CD14-positive monocyte (primary cell): Measurements from ENCODE around the gene CRHR2. TPM values are rescaled to one million over a fixed set of nuclear protein-coding genes. Genes with fewer than 3 reads are reported as not detected.

Experiments used
- DNase-seq, 3 donors: peaks; one replicate each; pipeline ENCODE4 v3.0.0-alpha.2; 2011 to 2022
- H2AFZ ChIP-seq: 2 replicates; pipeline ENCODE4 v1.6.0; 2012; ENCODE audit warnings: mild to moderate bottlenecking, low read depth, low read length, inconsistent platforms; ENCODE audit not compliant: insufficient read depth, poor library complexity, severe bottlenecking
- H3K27ac ChIP-seq, 2 donors: 1 replicate in 1 of 2; 2 replicates in 1 of 2; pipeline ENCODE4 v1.5.1; 2012 to 2013; ENCODE audit warnings: low read length in 2 of 2, control low read depth in 1 of 2, inconsistent platforms in 1 of 2, low read depth in 1 of 2, mild to moderate bottlenecking in 1 of 2
- H3K27me3 ChIP-seq, 2 donors: one replicate each; pipeline versions ENCODE4 v1.6.0 to v1.6.1; 2011 to 2013; ENCODE audit warnings: low read length in 2 of 2; ENCODE audit not compliant: control insufficient read depth in 2 of 2, insufficient read depth in 2 of 2
- H3K36me3 ChIP-seq, 2 donors: replicated peaks in 1 of 2; 1 replicate in 1 of 2; 2 replicates in 1 of 2; pipeline versions ENCODE4 v1.5.1 to v1.6.1; 2012 to 2013; ENCODE audit warnings: low read length in 2 of 2, control low read depth in 1 of 2, inconsistent platforms in 1 of 2, mild to moderate bottlenecking in 1 of 2; ENCODE audit not compliant: insufficient read depth in 2 of 2, control insufficient read depth in 1 of 2
- H3K4me1 ChIP-seq, 2 donors: 1 replicate in 1 of 2; 2 replicates in 1 of 2; pipeline versions ENCODE4 v1.5.1 to v1.6.1; 2012 to 2013; ENCODE audit warnings: low read length in 2 of 2, control low read depth in 1 of 2, inconsistent platforms in 1 of 2, mild to moderate bottlenecking in 1 of 2, moderate library complexity in 1 of 2; ENCODE audit not compliant: insufficient read depth in 2 of 2, control insufficient read depth in 1 of 2
- H3K4me2 ChIP-seq: replicated peaks from 2 replicates; pipeline ENCODE3; 2012; ENCODE audit warnings: low read length, moderate library complexity, mild to moderate bottlenecking; ENCODE audit not compliant: poor library complexity, severe bottlenecking; ENCODE audit errors: extremely low read depth
- H3K4me3 ChIP-seq, 3 experiments: fragments of 200-600 bp in 1 of 3; sonication (generic) in 1 of 3; replicated peaks in 1 of 3; 1 replicate in 2 of 3; 2 replicates in 1 of 3; pipeline ENCODE4 v1.5.1; 2011 to 2013; ENCODE audit warnings: low read length in 3 of 3, mild to moderate bottlenecking in 3 of 3, control low read depth in 2 of 3, low read depth in 2 of 3, inconsistent platforms in 1 of 3, moderate library complexity in 1 of 3
- H3K79me2 ChIP-seq: 2 replicates; pipeline ENCODE4 v1.6.0; 2012; ENCODE audit warnings: mild to moderate bottlenecking, control low read depth, inconsistent platforms, low read length, moderate library complexity; ENCODE audit not compliant: insufficient read depth
- H3K9ac ChIP-seq: 2 replicates; pipeline ENCODE4 v1.6.0; 2017; ENCODE audit warnings: low read length, mild to moderate bottlenecking; ENCODE audit not compliant: insufficient read depth, poor library complexity, severe bottlenecking
- H3K9me3 ChIP-seq, 2 donors: replicated peaks in 1 of 2; 1 replicate in 1 of 2; 2 replicates in 1 of 2; pipeline versions ENCODE4 v1.5.1 to v1.6.1; 2012 to 2013; ENCODE audit warnings: low read length in 2 of 2, control low read depth in 1 of 2; ENCODE audit not compliant: control insufficient read depth in 1 of 2, insufficient read depth in 1 of 2
- H4K20me1 ChIP-seq: 2 replicates; pipeline ENCODE4 v1.6.0; 2012; ENCODE audit warnings: mild to moderate bottlenecking, low read length, control low read depth, moderate library complexity; ENCODE audit not compliant: insufficient read depth
- H3K27ac Mint-ChIP-seq, 7 donors: one replicate each; pipeline ENCODE4 v1.8.0; 2020; ENCODE audit warnings: mild to moderate bottlenecking in 7 of 7, mixed read lengths in 7 of 7, moderate library complexity in 6 of 7, inconsistent platforms in 2 of 7
- H3K27me3 Mint-ChIP-seq, 3 donors: one replicate each; pipeline ENCODE4 v1.8.0; 2021 to 2022; ENCODE audit warnings: low read depth in 3 of 3, mild to moderate bottlenecking in 3 of 3, mixed read lengths in 3 of 3, moderate library complexity in 3 of 3, inconsistent platforms in 1 of 3
- H3K36me3 Mint-ChIP-seq, 2 donors: one replicate each; pipeline ENCODE4 v1.8.0; 2020; ENCODE audit warnings: mixed read lengths in 2 of 2, inconsistent platforms in 1 of 2, mild to moderate bottlenecking in 1 of 2
- H3K4me1 Mint-ChIP-seq: one replicate; pipeline ENCODE4 v1.8.0; 2020; ENCODE audit warnings: mild to moderate bottlenecking, mixed read lengths
- H3K4me3 Mint-ChIP-seq, 2 donors: one replicate each; pipeline ENCODE4 v1.8.0; 2020; ENCODE audit warnings: mild to moderate bottlenecking in 2 of 2, mixed read lengths in 2 of 2, moderate library complexity in 1 of 2
- H3K9me3 Mint-ChIP-seq, 7 donors: one replicate each; pipeline ENCODE4 v1.8.0; 2020 to 2022; ENCODE audit warnings: mixed read lengths in 7 of 7, mild to moderate bottlenecking in 6 of 7, moderate library complexity in 6 of 7, inconsistent platforms in 2 of 7
- CTCF ChIP-seq: fragments of 200-600 bp; IDR thresholded peaks from one replicate; pipeline ENCODE4 v1.8.0; 2022; ENCODE audit warnings: antibody characterized with exemption, mild to moderate bottlenecking
- WGBS: methylation state at CpG from one replicate; pipeline ENCODE4 v1.1.5; 2013; ENCODE audit warnings: missing lambda C conversion rate; ENCODE audit not compliant: insufficient coverage; 5-methylcytosine and 5-hydroxymethylcytosine counted together
- intact Hi-C, 2 donors: fragments of 100-400 bp; cut with micrococcal nuclease; formaldehyde crosslinking; loops; one replicate each; pipeline versions ENCODE4 v1.15.0 to v1.15.1; 2023
- polyA plus RNA-seq, 3 donors: library from polyadenylated mRNA; depleted of rRNA in 1 of 3; unstranded in 2 of 3; stranded (reverse) in 1 of 3; fragments of 300-500 nt in 2 of 3; fragments of >200 nt in 1 of 3; fragmentation: Illumina TruSeq in 2 of 3; gene quantifications; 1 replicate in 2 of 3; 2 replicates in 1 of 3; pipeline ENCODE4 v1.2.3, GENCODE V29; 2012 to 2021

CRHR2 gene
- polyA plus RNA-seq, 3 donors: not detected

- intact Hi-C loops: no loop called here
- Histone ChIP-seq H3K27ac (no peak overlapping the region), H3K9ac (no peak overlapping the region), H3K4me3 (no peak overlapping the region), H3K27me3 (no peaks in the 10 kb centered on the region), H3K4me1 (no peaks in the 10 kb centered on the region), H4K20me1 (no peaks in the 10 kb centered on the region), H3K79me2 (no peaks in the 10 kb centered on the region), H2AFZ (no peak overlapping the region), H3K4me2 (no peak overlapping the region), H3K36me3 (no peaks in the 10 kb centered on the region), H3K9me3 (no peaks in the 10 kb centered on the region)
- Mint-ChIP-seq H3K27ac (no peak overlapping the region), H3K36me3 (no peaks in the 10 kb centered on the region), H3K9me3 (peaks cover 0 to 2% (median 0%) of the 10 kb centered on the region in 7 donors), H3K4me3 (no peak overlapping the region), H3K4me1 (peaks cover 9% of the 10 kb centered on the region), H3K27me3 (peaks cover 0 to 3% (median 1%) of the 10 kb centered on the region in 3 donors)
- DNase-seq: no peak
- TF ChIP-seq CTCF: no peak
- WGBS: 100% methylated on average over 1 of the region's 2 CpGs
These were observed 25.1 kb downstream of the CRHR2 start for GRCh38 chr7:30657131-30657530.

- Histone ChIP-seq H3K27me3 (no peaks in the 10 kb centered on the region), H3K36me3 (no peaks in the 10 kb centered on the region), H3K4me3 (no peak overlapping the region), H3K4me1 (no peaks in the 10 kb centered on the region), H3K9me3 (no peaks in the 10 kb centered on the region), H3K79me2 (no peaks in the 10 kb centered on the region), H3K4me2 (no peak overlapping the region), H4K20me1 (no peaks in the 10 kb centered on the region), H2AFZ (no peak overlapping the region), H3K9ac (no peak overlapping the region), H3K27ac (no peak overlapping the region)
- peaks cover 0 to 1% (median 0%) of the 10 kb centered on the region in 3 donors for H3K27me3 Mint-ChIP-seq
- peaks cover 9% of the 10 kb centered on the region for H3K4me1 Mint-ChIP-seq
- no peak overlapping the region for H3K27ac Mint-ChIP-seq
- no peak for TF ChIP-seq CTCF
- intact Hi-C loops: no loop called here
- H3K9me3 Mint-ChIP-seq: peaks cover 0 to 2% (median 0%) of the 10 kb centered on the region in 7 donors
- WGBS: 91% methylated on average over 13 of the region's 21 CpGs
- no peak overlapping the region for H3K4me3 Mint-ChIP-seq
- DNase-seq: no peak
- no peaks in the 10 kb centered on the region for H3K36me3 Mint-ChIP-seq
These were observed 26.0 kb downstream of the CRHR2 start for GRCh38 chr7:30656006-30656957.
